ENCODE data around the gene FRAT1. TPM values are rescaled to one million over a fixed set of nuclear protein-coding genes. Genes with fewer than 3 reads are reported as not detected.
"Not testable (repeated sequence)": the region's sequence is repeated elsewhere in the genome, so short reads cannot be mapped to it uniquely, and the experiment has no call there.

Gene FRAT1
- total RNA-seq, 1 experiment from 2014 or later = 5.3 TPM

GRCh38 chr10:97338041-97338440 lies 19.0 kb downstream of the FRAT1 start:
- intact Hi-C loops (cut with micrococcal nuclease; ENCODE audit: unreplicated experiment) (no loop called here), in situ Hi-C loops (cut with HindIII; ENCODE audit: low pct_unique_long_range_greater_than_20kb, low sequenced_read_pairs) (no loop called here)
- DNase-seq (ENCODE audit: low read depth, low spot score) (no peak), ATAC-seq (no peak)
- ChIA-PET CTCF (no interaction called here), POLR2A (no interaction called here)
- no peaks in the 10 kb centered on the region for H3K36me3 ChIP-seq (ENCODE audit: control insufficient read depth, insufficient read depth, low read length)
- H3K27ac ChIP-seq (ENCODE audit: low read length) = no peak overlapping the region
- no peaks in the 10 kb centered on the region for H3K27me3 ChIP-seq (ENCODE audit: control insufficient read depth, insufficient read depth, low read length)
- no TSS peak for BruUV-seq (replicated peaks)
- no peaks in the 10 kb centered on the region for H3K9me3 ChIP-seq (ENCODE audit: control insufficient read depth, insufficient read depth, low read depth, low read length)
- H3K4me1 ChIP-seq (ENCODE audit: control insufficient read depth, insufficient read depth, low read length) = peaks cover 20% of the 10 kb centered on the region
- H3K4me3 ChIP-seq (ENCODE audit: low read depth in 2 of 2, low read length in 2 of 2) = no peak overlapping the region
- TF ChIP-seq POLR2AphosphoS5 (IDR thresholded peaks at IDR 0.05; ENCODE audit: low read depth, low read length) (no peak), REST (IDR thresholded peaks at IDR 0.05; ENCODE audit: insufficient read depth in 1 of 2, low read depth in 2 of 2, low read length in 1 of 2) (no peak), TCF7L2 (IDR thresholded peaks at IDR 0.05; ENCODE audit: low read depth, low read length) (no peak)

GRCh38 chr10:97341416-97341815 lies 22.3 kb downstream of the FRAT1 start:
- Histone ChIP-seq H3K9me3 (ENCODE audit: control insufficient read depth, insufficient read depth, low read depth, low read length) (no peaks in the 10 kb centered on the region), H3K4me3 (ENCODE audit: low read depth in 2 of 2, low read length in 2 of 2) (no peak overlapping the region), H3K4me1 (ENCODE audit: control insufficient read depth, insufficient read depth, low read length) (peaks cover 15% of the 10 kb centered on the region), H3K27me3 (ENCODE audit: control insufficient read depth, insufficient read depth, low read length) (no peaks in the 10 kb centered on the region), H3K36me3 (ENCODE audit: control insufficient read depth, insufficient read depth, low read length) (no peaks in the 10 kb centered on the region), H3K27ac (ENCODE audit: low read length) (no peak overlapping the region)
- DNase-seq (ENCODE audit: low read depth, low spot score) (no peak), ATAC-seq (no peak)
- in situ Hi-C loops (cut with HindIII; ENCODE audit: low pct_unique_long_range_greater_than_20kb, low sequenced_read_pairs) = no loop called here
- ChIA-PET POLR2A (no interaction called here), CTCF (interaction anchor here (0.6 kb wide), 1 partner anchor 110 kb away, joined by 3 read pairs; no protein-coding TSS in a partner anchor)
- intact Hi-C loops (cut with micrococcal nuclease; ENCODE audit: unreplicated experiment) = no loop called here
- TF ChIP-seq TCF7L2 (IDR thresholded peaks at IDR 0.05; ENCODE audit: low read depth, low read length) (no peak), POLR2AphosphoS5 (IDR thresholded peaks at IDR 0.05; ENCODE audit: low read depth, low read length) (no peak), REST (IDR thresholded peaks at IDR 0.05; ENCODE audit: insufficient read depth in 1 of 2, low read depth in 2 of 2, low read length in 1 of 2) (no peak), CTCF (IDR thresholded peaks at IDR 0.05) (no peak), SIN3A (IDR thresholded peaks at IDR 0.05; ENCODE audit: borderline replicate concordance, insufficient read depth, low read depth, low read length) (no peak)
- no TSS peak for BruUV-seq (replicated peaks)

GRCh38 chr10:97343664-97344063 lies 24.6 kb downstream of the FRAT1 start:
- ATAC-seq; DNase-seq (ENCODE audit: low read depth, low spot score); H3K27me3 ChIP-seq (ENCODE audit: control insufficient read depth, insufficient read depth, low read length); H3K36me3 ChIP-seq (ENCODE audit: control insufficient read depth, insufficient read depth, low read length); BruUV-seq (replicated peaks); intact Hi-C loops (cut with micrococcal nuclease; ENCODE audit: unreplicated experiment); H3K4me3 ChIP-seq (ENCODE audit: low read depth in 2 of 2, low read length in 2 of 2); H3K27ac ChIP-seq (ENCODE audit: low read length); H3K9me3 ChIP-seq (ENCODE audit: control insufficient read depth, insufficient read depth, low read depth, low read length); in situ Hi-C loops (cut with HindIII; ENCODE audit: low pct_unique_long_range_greater_than_20kb, low sequenced_read_pairs); H3K4me1 ChIP-seq (ENCODE audit: control insufficient read depth, insufficient read depth, low read length): not testable (repeated sequence)
- POLR2A ChIA-PET = interaction anchor here (0.6 to 0.7 kb wide), 2 partner anchors 10 to 53 kb away, joined by 4 to 8 read pairs; no protein-coding TSS in a partner anchor
- CTCF ChIA-PET = interaction anchor here (0.6 to 0.7 kb wide), 3 partner anchors 13 to 65 kb away, joined by 3 to 6 read pairs (median 3); no protein-coding TSS in a partner anchor

Data from Panc1 (cell line).